Measurements from ENCODE around the gene FLG2.

FLG2 gene

DNA sequence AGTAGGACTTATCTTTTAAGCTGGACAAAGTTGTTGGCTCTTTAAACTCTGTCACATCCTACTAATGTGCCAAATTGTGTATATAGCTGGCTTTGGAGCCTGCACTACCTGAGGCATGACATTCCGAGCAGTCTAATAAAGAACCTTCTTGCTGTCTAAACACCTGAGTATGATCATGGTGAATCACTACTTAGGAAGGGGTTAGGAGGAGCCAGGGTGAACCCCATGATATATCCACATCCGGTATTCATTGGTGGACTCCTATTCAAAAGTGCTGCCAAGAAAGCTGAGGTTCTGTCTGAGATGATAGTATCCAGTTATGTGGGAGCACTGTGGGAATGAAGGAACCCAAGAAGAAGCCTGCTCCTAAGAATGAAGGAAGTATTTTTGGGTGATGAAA, 27.1 kb upstream of the FLG2 start:
- TF ChIP-seq, protein P1, sequence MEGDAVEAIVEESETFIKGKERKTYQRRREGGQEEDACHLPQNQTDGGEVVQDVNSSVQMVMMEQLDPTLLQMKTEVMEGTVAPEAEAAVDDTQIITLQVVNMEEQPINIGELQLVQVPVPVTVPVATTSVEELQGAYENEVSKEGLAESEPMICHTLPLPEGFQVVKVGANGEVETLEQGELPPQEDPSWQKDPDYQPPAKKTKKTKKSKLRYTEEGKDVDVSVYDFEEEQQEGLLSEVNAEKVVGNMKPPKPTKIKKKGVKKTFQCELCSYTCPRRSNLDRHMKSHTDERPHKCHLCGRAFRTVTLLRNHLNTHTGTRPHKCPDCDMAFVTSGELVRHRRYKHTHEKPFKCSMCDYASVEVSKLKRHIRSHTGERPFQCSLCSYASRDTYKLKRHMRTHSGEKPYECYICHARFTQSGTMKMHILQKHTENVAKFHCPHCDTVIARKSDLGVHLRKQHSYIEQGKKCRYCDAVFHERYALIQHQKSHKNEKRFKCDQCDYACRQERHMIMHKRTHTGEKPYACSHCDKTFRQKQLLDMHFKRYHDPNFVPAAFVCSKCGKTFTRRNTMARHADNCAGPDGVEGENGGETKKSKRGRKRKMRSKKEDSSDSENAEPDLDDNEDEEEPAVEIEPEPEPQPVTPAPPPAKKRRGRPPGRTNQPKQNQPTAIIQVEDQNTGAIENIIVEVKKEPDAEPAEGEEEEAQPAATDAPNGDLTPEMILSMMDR (IDR thresholded peaks at IDR 0.05; ENCODE audit: low read depth, low read length), result no peak
- no peak for DNase-seq (ENCODE audit: extremely low read depth, low read depth)

DNA sequence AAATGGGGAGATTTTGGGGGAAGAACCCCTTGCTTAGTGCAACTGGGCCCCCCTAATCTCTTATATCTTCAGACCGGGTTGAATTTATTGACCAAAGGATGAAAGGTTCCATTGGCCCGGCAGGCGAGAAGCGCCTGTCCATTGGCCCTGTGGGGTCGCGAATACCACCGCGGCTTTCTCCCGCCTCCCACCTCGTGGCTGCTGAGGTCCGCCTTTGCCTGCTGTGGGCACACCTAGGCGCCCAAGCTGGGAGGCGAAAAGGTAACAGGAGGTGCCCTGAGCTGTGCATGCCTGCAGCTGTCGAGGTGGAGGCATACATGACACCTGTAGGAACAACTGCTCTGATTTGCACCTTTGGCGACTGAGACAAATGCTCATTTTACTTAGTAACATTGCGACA, 21.1 kb upstream of the FLG2 start:
- no peak for DNase-seq (ENCODE audit: extremely low read depth, low read depth)
- TF ChIP-seq, protein P1 (IDR thresholded peaks at IDR 0.05; ENCODE audit: low read depth, low read length), result no peak

GRCh38 chr1:152374451-152374850, 14.6 kb upstream of the FLG2 start:
- DNase-seq (ENCODE audit: extremely low read depth, low read depth), result no peak
- TF ChIP-seq, protein P1 (IDR thresholded peaks at IDR 0.05; ENCODE audit: low read depth, low read length), result no peak

GRCh38 chr1:152372672-152373071, 12.9 kb upstream of the FLG2 start:
- DNase-seq (ENCODE audit: extremely low read depth, low read depth), result no peak
- TF ChIP-seq, protein P1 (IDR thresholded peaks at IDR 0.05; ENCODE audit: low read depth, low read length), result no peak

- DNase-seq (ENCODE audit: extremely low read depth, low read depth), result no peak
- TF ChIP-seq, protein P1 (IDR thresholded peaks at IDR 0.05; ENCODE audit: low read depth, low read length), result no peak
Measured at GRCh38 chr1:152367436-152367835, 7.6 kb upstream of the FLG2 start.

- DNase-seq (ENCODE audit: extremely low read depth, low read depth), result no peak
- TF ChIP-seq, protein P1 (IDR thresholded peaks at IDR 0.05; ENCODE audit: low read depth, low read length), result no peak
Measured at GRCh38 chr1:152356736-152357135, 3.1 kb downstream of the FLG2 start.

DNA sequence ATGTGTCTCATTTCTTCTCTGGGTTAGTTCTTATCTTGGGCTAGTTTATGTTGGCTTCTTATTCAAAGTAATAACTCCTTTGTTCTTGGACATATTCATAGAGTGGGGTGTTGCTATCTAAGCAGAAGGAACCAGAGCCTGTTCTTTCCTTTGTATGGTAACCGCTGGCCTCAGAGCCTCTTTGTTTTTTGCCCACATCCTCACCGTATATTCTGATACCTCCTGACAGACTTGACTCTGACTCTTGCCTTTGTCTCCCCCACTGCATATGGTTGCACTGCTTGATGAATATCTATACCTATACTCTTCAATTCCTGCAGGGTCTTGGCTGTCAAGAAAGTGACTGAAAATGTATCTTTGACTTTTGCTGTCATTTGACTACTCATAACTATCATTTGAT, 10.2 kb downstream of the FLG2 start:
- DNase-seq (ENCODE audit: extremely low read depth, low read depth), result no peak
- TF ChIP-seq, protein P1 (IDR thresholded peaks at IDR 0.05; ENCODE audit: low read depth, low read length), result no peak
